ENCODE results near the gene ANKS1B.
"Not testable (repeated sequence)": the region's sequence is repeated elsewhere in the genome, so short reads cannot be mapped to it uniquely, and the experiment has no call there.

The ANKS1B gene

DNA sequence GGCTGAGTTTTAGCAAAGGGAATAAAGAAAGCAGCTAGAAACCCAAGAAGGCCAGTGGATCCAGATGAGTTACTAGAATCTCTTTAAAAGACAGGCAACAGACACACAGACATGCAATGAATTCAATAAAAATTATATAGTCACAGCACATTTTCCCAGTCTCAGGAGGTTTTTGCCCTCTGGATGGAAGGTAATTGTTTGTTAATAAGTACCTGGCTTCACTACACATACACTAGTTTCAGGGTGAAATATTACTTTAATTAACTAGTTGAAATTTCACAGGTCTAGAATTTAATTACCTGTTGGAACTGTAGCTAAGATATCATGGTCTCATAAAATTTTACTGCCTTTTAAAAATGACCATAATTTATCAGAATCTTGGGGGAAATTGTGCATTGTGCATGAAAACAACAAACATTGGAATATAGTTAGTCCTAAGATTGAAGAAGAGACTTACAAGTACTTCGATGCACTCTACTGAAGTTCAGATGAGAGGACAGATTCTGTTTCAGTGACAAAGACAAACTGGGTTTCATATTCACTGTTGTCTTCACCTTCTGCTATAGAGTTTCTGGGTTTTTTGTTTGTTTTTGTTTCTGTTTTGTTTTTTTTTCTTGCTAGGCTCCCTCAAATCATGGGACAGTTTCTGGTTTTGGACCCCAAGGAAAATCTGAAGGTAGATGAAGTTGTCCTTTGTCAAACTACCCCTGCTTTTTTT is 614.2 kb downstream of the ANKS1B start:
- no peak for DNase-seq (ENCODE audit: low read depth)

DNA sequence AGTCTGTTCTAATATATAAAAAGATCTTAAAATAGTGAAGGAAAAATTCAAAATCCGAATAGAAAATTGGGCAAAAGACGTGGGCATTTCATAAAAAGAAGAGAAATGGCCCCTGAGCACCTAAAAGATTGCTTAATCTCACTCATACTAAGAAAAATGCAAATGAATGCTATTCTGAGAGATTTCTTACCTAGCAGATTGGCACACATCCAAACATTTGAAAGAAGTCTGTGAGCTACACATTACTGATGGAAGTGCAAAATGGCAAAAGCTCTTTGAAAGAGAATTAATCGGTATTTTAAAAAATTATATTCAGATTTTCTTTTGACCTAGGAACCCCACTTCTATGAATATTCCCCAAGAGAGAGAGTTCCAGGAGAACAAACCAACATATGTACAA is 617.6 kb downstream of the ANKS1B start:
- no peak for DNase-seq (ENCODE audit: low read depth)

DNA sequence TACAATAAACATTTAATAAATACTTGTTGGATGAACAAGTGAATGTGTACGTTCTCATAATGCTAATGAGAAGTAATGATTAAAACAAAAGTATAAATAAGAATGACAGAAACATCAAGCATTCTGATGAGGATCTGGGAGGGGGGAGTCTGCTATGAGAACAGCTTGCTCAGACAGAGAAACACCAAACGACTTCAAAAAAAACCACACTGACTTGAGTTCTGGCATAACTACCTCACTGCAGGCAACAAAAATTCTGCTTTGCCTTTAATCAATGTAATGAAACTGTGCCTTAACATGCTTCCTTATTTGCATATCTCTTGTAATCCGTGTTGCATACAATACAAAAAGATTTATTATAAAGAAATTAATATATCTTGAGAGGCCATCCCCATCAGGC is 632.5 kb downstream of the ANKS1B start:
- DNase-seq (ENCODE audit: low read depth): no peak

DNA sequence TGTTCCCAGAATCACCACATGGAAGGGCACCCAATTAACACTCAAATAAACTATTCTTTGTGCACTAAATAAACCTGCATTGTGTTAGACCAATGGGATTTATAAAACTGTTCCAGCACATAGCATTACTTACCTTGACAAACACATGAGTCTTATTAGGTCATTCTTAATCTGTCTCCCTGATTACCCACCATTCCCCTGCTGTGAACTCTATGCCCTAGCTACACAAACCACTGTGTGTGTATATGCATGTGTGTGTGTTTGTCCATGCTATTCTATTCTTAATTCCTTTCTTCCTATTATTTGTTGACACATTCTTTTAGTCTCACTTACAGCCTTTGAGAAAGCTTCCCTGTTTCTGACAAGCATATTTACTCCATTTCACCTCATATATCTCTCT is 640.8 kb downstream of the ANKS1B start:
- DNase-seq (ENCODE audit: low read depth): no peak

DNA sequence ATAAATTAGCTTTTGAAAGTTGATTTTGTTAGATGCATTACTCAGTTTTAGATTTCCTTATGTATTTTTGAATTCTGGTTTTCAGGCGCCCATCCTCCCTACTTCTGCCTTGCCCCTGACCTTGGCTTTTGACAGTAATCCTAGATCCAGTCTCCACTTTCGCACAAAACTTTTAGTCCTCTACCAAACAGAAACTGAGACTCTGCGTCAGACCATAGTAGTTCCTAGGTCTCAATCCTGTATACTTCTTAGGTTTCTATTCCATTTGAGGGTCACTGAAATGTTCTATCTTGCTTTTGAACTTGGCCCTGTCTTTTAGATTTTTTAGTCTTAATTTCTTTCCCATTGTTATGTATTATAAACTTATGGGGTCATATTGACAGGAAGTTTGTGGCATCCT is 645.1 kb downstream of the ANKS1B start:
- DNase-seq (ENCODE audit: low read depth): no peak

DNA sequence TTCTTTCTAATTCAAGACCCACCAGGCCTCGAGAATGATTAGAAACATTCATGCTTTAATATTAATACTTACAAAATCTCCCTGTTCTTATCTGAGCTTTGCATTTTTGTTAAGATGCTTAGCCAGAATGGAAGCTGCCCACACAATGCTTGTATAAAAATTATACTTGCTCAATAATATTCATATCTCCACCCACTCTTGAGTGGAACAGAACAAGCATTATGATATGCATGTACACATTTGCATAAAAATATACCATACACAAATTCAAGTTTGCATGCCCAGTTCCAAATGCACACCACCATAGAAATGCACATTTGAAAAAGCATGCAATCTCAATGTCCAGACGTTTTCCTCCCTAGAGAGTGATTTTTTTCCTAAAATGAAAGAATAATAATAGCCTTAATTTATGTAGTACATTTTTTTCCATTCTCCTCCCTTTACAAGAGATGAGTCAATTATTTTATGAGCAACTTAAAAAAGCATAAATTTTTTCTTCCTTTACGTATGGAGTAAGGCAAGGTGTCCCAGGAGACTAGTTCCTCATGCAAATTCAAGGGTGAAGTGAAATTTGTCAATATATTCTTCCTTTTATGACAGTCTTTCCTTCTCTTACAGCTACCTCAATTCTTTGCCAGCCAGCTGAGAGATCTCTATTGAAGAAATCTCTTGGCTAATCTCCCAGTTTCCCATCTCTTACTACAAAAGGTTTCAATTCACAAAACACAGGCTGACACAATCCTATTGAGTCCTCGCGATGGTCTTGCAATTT is 650.3 kb downstream of the ANKS1B start:
- DNase-seq (ENCODE audit: low read depth): no peak

DNA sequence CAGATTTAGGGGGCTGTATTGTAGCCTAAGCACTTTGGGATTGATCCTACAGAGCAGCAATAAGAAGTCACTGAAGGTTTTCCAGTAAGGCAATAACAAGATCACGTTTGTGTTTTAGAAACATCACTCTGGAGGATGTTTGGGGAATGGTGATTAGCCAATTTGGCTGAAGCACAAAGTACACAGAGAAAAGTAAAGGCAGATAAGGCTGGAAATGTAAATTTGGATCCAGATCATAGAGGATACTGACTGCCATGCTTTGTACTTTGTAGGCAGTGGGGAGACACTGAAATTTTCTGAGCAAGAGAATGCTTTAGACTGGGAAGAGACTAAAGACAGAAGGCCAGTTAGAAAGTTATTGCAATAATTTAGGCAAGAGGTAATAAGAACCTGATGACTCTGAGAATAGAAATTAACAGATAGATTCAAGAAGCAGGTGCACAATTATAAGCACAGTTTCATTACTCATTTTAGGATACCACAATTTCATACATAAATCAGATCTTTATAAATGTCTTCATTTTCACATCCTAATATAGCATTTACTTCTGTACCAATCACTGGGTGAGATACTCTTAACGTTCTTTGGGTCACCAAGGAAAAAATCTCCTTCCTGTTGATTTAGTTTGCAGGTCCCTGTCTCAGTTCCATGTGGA is 651.7 kb downstream of the ANKS1B start:
- no peak for DNase-seq (ENCODE audit: low read depth)

DNA sequence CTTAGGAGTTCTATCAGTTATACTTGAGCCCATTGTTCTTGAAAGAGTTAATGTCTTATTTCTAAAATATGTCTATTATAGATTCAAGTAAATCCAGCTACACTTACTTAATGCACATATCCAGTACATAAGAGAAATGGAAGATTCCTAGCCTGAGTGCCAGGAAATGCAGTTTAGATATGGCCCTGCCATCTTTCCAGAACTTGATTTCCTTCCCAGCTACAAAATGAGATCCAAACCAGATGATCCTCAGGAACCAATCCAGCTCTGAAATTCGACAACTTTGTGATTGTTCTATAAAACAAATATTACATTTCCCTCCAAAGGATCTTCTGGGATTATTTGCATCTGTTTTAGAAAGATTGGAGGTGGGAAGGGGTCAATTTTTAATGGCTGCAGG is 654.5 kb downstream of the ANKS1B start:
- no peak for DNase-seq (ENCODE audit: low read depth)

DNA sequence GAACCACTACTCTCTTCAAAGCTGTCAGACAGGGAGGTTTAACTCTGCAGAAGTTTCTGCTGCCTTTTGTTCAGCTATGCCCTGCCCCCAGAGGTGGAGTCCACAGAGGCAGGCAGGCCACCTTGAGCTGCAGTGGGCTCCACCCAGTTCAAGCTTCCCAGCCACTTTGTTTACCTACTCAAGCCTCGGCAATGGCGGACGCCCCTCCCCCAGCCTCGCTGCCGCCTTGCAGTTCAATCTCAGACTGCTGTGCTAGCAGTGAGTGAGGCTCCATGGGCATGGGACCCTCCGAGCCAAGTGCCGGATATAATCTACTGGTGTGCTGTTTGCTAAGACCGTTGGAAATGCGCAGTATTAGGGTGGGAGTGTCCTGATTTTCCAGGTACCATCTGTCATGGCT is 663.5 kb downstream of the ANKS1B start:
- DNase-seq (ENCODE audit: low read depth): not testable (repeated sequence)

DNA sequence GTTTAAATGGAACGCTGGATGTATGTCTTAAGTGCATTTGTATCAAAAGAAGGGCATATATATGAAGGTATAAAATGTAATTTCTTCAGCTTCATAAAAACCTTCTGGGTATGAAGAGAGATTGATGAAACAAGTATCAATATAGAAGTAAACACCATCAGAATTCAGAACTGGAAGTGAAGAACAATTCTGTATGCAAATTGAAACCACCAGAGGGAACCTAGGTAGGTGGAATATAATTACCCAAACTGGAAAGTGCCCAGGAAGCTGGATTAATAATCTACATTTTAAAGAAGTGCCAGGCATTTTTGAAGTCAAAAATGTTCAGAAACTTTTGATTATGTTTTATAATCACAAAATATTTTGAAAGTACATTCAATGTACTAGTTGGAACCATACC is 673.4 kb downstream of the ANKS1B start:
- DNase-seq (ENCODE audit: low read depth): no peak

DNA sequence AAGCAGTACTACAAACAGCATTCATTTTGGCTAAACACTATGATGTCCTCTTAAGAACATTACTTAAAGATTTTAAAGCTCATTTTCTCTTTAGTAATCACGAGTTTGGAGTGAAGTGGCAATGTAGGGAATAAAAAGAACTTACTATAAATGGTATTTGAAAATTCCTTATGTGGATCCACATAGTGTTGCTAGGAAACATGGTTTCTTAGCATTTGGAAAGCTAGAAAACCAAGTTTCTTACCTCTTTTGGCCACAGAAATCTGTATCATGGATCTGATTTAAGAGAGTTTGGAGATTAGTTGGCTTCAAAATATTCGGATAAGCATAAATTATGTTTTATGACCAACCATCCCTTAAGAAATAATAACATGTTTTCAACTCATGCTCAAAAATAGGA is 674.9 kb downstream of the ANKS1B start:
- DNase-seq (ENCODE audit: low read depth): no peak

DNA sequence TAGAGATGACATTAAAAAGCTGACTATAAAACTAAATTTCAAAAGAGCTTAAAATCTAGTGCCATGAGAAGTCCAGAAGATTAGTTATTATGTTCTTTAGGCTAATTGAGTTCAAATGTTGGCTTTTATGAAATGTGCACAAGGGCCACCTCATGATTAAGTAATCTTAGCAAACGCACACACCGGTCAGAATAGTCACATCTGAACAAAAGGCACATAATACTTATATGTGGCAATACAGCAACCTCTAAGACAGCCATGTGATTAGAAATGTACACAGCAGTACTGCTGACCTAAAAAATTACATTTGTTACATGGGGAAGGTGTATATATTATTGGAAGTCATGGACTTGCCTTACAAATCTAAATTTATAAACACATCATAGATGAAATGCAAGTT is 681.9 kb downstream of the ANKS1B start:
- no peak for DNase-seq (ENCODE audit: low read depth)

DNA sequence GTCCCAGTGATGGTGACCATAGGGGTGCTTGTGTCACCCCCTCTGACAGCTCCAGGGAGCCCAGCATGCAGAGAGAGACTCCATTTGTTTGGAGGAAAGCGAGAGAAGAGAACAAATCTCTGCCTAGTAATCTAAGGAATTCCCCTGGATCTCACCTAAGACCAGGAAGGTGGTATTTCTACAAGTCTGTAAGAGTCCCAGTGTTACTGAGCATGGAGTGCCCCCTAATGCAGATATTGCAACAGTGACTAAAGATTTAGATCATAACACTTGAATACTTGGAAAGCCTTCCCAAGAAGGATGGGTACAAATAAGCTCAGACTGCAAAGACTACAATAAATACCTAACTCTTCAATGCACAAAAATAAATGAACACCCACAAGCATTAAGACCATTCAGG is 697.6 kb downstream of the ANKS1B start:
- no peak for DNase-seq (ENCODE audit: low read depth)

DNA sequence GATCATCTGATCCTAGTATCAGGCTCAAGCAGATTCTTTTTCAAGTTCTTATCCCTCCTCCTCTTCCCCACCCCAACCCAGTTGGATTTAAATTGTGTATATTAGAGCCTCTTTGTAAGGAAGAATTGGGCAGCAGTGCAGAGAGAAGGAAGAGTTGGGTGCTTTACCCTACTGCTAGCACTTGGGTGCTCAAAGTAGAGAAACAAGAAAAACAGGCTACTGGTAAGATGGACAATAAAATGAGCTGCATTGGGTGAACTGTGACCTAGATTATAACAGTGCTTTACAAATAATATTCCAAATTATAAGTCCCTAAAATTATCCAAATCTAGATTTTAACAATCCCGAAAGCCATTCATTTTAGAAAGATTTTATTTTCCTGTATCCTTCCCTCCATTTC is 700.6 kb downstream of the ANKS1B start:
- no peak for DNase-seq (ENCODE audit: low read depth)

DNA sequence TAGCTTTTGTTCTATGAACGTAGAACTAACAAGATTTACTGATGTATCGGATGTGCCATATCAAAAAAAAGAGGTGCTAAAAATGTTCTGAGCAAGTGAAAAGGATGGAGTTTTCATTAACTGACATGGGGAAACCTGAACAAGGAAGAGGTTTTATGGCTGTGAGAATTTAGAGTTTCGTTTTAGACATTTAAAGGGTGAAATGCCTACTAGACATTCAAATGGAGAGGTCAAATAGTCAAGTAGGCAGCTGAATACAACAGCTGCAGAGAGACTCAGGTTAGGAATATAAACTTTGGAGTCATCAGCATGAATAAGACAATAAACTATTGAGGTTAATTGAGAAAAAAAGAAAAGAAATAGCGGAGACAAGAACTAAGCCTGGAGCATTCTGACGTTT is 702.1 kb downstream of the ANKS1B start:
- DNase-seq (ENCODE audit: low read depth): no peak

DNA sequence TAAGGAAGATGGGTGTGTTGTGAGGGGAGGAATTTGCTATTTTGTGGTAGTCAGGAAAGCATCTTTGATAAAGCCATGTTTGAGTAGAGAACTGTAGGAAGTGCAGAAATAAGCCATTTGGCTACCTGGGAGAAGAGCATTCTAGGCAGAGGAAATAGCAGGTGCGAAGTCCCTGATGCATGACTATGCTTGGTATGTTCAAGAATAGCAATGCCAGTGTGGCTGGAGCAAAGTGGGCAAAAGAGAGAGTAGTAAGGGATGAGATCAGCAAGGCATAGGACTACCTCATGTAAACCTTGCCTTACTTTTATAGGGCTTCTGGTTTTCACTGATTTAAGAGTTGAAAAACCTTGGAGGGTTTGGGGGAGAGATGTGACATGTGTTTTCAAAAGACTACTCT is 702.6 kb downstream of the ANKS1B start:
- DNase-seq (ENCODE audit: low read depth): no peak

DNA sequence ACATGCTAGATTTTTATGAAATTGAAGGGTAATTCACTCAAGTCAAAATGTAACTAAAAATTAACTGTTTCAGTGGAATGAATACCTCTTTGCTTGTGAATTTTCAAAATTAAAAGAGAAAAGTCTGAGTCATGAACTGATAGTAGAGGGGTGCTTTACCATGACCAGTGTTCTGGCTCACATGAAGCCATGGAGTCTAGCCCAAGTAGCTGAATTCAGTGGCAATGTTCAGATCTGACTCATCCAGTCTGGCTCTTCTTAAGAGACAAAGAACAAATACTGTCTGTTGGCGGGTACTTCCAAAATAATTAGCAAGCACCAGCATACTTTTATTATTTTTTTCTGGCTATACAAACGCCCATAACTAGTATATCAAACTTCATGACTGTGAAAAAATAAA is 703.5 kb downstream of the ANKS1B start:
- no peak for DNase-seq (ENCODE audit: low read depth)

DNA sequence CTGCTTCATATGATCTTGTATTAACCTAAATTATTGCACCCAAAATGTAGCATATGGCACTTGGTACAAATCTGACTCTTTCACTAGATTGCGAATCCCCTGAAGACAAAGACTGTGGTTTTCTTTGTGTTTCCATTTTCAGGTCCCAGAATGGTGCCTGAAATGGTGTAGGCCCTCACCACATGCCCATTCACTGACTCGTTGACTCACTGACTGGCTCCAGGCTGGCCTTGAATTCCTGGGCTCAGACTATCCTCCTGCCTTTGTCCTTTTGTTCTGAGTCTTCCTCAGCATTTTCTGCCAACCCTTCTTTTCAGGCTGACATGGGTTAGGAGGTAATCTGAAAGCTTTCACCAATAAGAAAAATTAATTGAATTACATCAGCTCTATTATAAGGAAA is 705.8 kb downstream of the ANKS1B start:
- DNase-seq (ENCODE audit: low read depth): no peak

DNA sequence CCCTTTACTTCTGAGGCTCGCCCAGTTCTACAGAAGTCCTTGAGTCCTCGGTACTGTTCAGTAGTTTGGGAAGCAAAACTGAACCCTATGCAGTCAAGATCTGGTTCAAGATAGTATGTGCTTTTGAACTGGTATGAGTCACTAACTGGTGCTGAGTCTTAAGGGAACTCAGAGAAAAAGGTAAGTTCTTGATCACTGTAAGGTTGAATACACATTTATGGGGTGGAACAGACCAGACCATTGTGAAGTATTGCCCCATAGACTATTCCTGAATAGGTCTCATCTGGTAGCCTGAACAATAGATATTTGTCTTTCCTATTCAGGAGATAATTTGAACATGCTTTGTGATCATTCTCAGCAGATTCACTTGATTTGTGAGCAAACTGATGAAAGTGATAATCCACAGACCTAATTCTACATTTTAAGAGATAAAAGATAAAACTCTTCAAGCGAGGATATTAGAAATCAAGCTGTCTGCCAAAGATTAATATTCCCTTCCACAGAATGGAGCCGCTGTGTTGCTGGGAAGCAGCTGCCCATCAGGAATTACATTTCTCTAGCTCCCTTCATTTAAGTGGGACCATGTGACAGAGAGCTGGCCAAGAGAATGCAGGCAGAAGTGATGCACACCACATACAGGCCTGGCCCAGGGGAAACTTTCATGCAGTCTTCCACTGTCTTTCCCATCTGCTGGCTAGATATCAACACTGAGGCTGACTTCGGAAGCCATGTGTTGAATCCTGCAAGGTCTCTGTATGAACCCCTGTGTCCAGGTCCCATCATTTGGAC is 707.0 kb downstream of the ANKS1B start:
- no peak for DNase-seq (ENCODE audit: low read depth)

DNA sequence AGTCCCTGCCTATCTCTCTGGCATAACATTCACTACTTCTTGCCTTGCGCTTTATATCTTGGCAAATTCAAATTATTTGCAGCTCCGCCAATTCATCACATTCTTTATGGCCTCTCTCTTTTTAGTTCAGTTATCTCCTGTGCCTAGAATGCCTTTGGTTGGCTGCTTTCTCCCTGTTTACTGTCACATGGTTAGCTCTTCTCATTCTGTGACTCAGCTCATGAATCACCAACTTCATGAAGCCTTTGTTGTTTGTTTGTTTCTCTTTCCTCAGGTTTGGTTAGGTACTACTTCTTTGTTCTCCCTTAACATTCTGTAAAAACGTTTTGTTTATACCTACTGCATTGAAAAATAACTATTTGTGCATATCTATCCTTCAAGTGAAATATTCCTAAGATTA is 713.7 kb downstream of the ANKS1B start:
- DNase-seq (ENCODE audit: low read depth): no peak

DNA sequence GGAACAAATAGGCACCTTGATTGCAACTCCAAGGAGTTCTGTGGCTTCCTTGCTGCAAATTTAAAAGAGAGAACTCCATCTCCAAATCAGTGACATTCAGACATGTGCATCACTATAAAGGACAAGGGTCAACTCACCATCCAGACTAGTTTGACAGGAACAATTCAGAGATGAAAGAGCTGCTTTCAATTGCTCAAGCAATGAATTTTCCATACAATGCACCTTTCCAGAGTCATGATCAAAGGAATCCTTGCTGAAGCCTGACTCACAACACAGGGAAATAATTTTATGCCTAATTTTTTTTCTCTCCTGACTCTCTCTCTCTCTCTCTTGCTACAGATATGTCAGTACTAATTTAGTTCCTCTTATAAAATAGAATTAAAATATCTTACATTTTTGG is 717.7 kb downstream of the ANKS1B start:
- DNase-seq (ENCODE audit: low read depth): no peak

DNA sequence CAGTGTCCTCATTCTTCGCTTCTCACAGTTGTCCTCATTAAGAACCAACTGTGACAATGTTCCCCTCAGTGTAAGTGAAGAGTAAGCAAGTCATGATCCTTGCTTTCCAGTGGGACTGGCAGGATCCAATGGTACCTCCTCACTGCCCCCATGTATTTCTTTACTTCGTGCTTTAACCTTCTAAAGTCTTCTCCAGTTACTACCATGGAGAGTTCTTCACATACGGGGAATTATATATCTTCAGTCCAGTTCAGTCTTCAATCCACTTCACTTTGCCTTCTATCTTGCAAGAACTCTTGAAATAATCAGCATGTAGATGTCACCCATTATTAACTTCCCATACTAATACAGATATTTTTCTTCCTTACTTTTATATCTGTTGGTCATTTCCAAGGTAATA is 719.1 kb downstream of the ANKS1B start:
- no peak for DNase-seq (ENCODE audit: low read depth)

DNA sequence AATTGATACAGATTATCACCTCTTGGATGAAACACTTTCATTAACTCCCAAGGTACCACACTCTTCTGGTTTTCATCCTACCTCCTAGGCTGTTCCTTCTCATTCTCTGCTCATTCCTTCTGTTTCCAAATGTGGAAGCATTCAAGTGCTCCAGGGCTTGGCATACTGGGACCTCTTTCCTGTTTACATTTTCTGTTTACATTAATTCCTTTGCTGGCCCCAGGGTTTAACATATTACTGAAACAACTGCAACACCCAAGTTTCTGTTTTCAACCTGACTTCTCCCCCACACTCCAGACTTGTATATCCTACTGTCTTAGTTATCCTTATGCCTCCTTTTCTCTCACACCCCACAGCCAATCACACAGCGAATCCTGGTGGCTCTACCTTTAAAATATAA is 723.5 kb downstream of the ANKS1B start:
- DNase-seq (ENCODE audit: low read depth): no peak

Data from stimulated activated CD8-positive, alpha-beta memory T cell treated with anti-CD3 and anti-CD28 coated beads, Interleukin-7, amount 100 ng/mL, for 24 hours (primary cell).